ENCODE measurements around the gene BCL10. TPM values are rescaled to one million over a fixed set of nuclear protein-coding genes. Genes with fewer than 3 reads are reported as not detected.

BCL10 gene
- total and polyA plus RNA-seq, 2 of the 8 experiments (the other 6 are each of a cell fraction or from before 2014, with no cell fraction given) = 7.4 to 29.6 TPM

DNA sequence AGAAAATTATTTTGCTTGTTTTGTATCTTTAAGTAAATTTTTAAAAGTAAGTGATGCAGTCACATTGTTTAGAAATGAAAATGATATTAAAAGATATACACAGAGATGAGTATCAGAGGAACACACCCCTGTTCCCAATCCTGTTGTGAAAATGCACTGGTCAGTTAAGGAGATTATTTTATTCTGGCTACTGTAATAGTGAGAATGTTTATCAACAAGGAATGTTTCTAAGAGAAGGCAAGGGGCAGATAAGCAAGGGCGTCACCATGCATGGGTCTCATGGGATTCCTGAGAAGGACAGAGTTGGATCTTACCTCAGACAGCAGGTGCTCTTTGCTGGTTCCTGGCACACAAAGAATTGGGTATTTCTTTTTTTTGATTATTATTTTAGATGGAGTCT, 38.8 kb downstream of the BCL10 start:
- Histone ChIP-seq H4K91ac (replicated peaks; ENCODE audit: insufficient read length, low read length) (no peak overlapping the region), H4K5ac (ENCODE audit: insufficient read length, low read depth, low read length) (no peak overlapping the region), H2AFZ (ENCODE audit: low read length) (no peak overlapping the region), H3K4me2 (ENCODE audit: insufficient read depth in 1 of 2, low read depth in 2 of 2, low read length in 2 of 2) (no peak overlapping the region), H4K8ac (ENCODE audit: extremely low read depth, insufficient read depth, low read length) (no peak overlapping the region), H3K18ac (ENCODE audit: extremely low read depth, low read length) (no peak overlapping the region), H3K56ac (replicated peaks; ENCODE audit: insufficient read length, low read depth, low read length) (no peak overlapping the region), H3K27ac (ENCODE audit: low read depth, low read length) (no peak overlapping the region), H3K9ac (replicated peaks in 1 of 4; ENCODE audit: extremely low read depth in 1 of 4, low read depth in 3 of 4, low read length in 3 of 4) (no peak overlapping the region), H2AK5ac (ENCODE audit: low read depth, low read length) (no peak overlapping the region), H3K14ac (ENCODE audit: insufficient read length) (no peak overlapping the region), H3K23ac (ENCODE audit: insufficient read length) (no peak overlapping the region), H3K4me1 (replicated peaks in 1 of 4; ENCODE audit: control insufficient read depth in 3 of 4, insufficient read depth in 4 of 4, low read length in 3 of 4) (peaks cover 0 to 1% (median 0%) of the 10 kb centered on the region in 4 experiments; a peak in 1 of 7 replicates), H4K20me1 (replicated peaks in 1 of 2; ENCODE audit: control insufficient read depth in 1 of 2, insufficient read depth in 2 of 2, low read length in 2 of 2) (no peaks in the 10 kb centered on the region), H3K4ac (replicated peaks; ENCODE audit: insufficient read length, low read depth, low read length) (no peak overlapping the region), H2BK20ac (ENCODE audit: low read length) (no peak overlapping the region), H3K79me2 (ENCODE audit: control insufficient read depth in 1 of 2, insufficient read depth in 2 of 2, low read length in 2 of 2) (no peaks in the 10 kb centered on the region), H3K27me3 (replicated peaks in 1 of 4; ENCODE audit: control insufficient read depth in 3 of 4, extremely low read depth in 1 of 4, insufficient read depth in 3 of 4, low read length in 3 of 4) (no peaks in the 10 kb centered on the region), H2BK5ac (ENCODE audit: low read depth, low read length) (no peak overlapping the region), H3K9me3 (ENCODE audit: insufficient read depth in 2 of 2, low read depth in 1 of 2, low read length in 1 of 2) (no peaks in the 10 kb centered on the region), H2BK12ac (ENCODE audit: low read depth, low read length) (no peak overlapping the region), H2BK120ac (replicated peaks; ENCODE audit: low read depth, low read length) (no peak overlapping the region), H3K79me1 (ENCODE audit: low read depth, low read length) (no peaks in the 10 kb centered on the region), H2BK15ac (ENCODE audit: low read length) (no peak overlapping the region), H3K23me2 (ENCODE audit: low read depth, low read length) (no peaks in the 10 kb centered on the region), H3K36me3 (ENCODE audit: control insufficient read depth in 2 of 4, insufficient read depth in 4 of 4, low read length in 3 of 4) (no peaks in the 10 kb centered on the region), H3K4me3 (ENCODE audit: extremely low read depth in 1 of 4, insufficient read depth in 2 of 4, low read depth in 3 of 4, low read length in 4 of 4) (no peak overlapping the region)
- WGBS, 2 experiments (ENCODE audit: extremely low coverage in 1 of 2, insufficient coverage in 1 of 2, insufficient read length in 1 of 2, insufficient replicate concordance in 2 of 2, low coverage in 1 of 2, low lambda C conversion rate in 2 of 2, missing lambda C conversion rate in 1 of 2) = 100% methylated on average over 1 of the region's 1 CpG; no CpG with 5 or more reads in 1 of the 2 experiments
- ChIA-PET POLR2A (ENCODE audit: partially characterized antibody) (no interaction called here), CTCF (ENCODE audit: partially characterized antibody) (no interaction called here)
- no peak for FAIRE-seq
- TF ChIP-seq KDM4A (IDR thresholded peaks at IDR 0.05; ENCODE audit: low read depth, low read length, severe bottlenecking) (no peak), SIRT6 (IDR thresholded peaks at IDR 0.05; ENCODE audit: low read length) (no peak), HDAC6 (IDR thresholded peaks at IDR 0.05; ENCODE audit: low read depth, low read length) (no peak), EGR1 (IDR thresholded peaks at IDR 0.05; ENCODE audit: borderline replicate concordance, low read depth, low read length) (no peak), EP300 (IDR thresholded peaks at IDR 0.05; ENCODE audit: borderline replicate concordance in 1 of 2, low read depth in 2 of 2, low read length in 2 of 2) (no peak), SP1 (IDR thresholded peaks at IDR 0.05; ENCODE audit: low read depth, low read length) (no peak)
- TF ChIP-seq, protein P1, sequence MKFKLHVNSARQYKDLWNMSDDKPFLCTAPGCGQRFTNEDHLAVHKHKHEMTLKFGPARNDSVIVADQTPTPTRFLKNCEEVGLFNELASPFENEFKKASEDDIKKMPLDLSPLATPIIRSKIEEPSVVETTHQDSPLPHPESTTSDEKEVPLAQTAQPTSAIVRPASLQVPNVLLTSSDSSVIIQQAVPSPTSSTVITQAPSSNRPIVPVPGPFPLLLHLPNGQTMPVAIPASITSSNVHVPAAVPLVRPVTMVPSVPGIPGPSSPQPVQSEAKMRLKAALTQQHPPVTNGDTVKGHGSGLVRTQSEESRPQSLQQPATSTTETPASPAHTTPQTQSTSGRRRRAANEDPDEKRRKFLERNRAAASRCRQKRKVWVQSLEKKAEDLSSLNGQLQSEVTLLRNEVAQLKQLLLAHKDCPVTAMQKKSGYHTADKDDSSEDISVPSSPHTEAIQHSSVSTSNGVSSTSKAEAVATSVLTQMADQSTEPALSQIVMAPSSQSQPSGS (IDR thresholded peaks at IDR 0.05; ENCODE audit: low read length) = no peak
- DNase-seq (ENCODE audit: low read depth in 1 of 2, low spot score in 2 of 2) = no peak

Data from H1 (cell line).